Fibroblast of skin of abdomen (primary cell): ENCODE results near the gene PRICKLE4.
"Not testable (repeated sequence)": the region's sequence is repeated elsewhere in the genome, so short reads cannot be mapped to it uniquely, and the experiment has no call there.

Source experiments
- DNase-seq: peaks from one replicate; pipeline ENCODE4 v3.0.0-alpha.2; 2013

The PRICKLE4 gene

GRCh38 chr6:41744236-41744787 lies 36.3 kb upstream of the PRICKLE4 start:
- DNase-seq = no peak

GRCh38 chr6:41746107-41746506 lies 34.5 kb upstream of the PRICKLE4 start:
- no peak for DNase-seq

- DNase-seq = no peak
Observed at GRCh38 chr6:41747256-41748101, 33.1 kb upstream of the PRICKLE4 start, which contains the start of gene PGC. PGC (minus strand) TSS chr6:41747397; CDS start chr6:41747334, 63 bp downstream.

- no peak for DNase-seq
Observed at GRCh38 chr6:41748102-41748477, 32.5 kb upstream of the PRICKLE4 start.

GRCh38 chr6:41748542-41748941 lies 32.0 kb upstream of the PRICKLE4 start:
- DNase-seq = no peak

GRCh38 chr6:41750374-41750773 lies 30.2 kb upstream of the PRICKLE4 start:
- no peak for DNase-seq

GRCh38 chr6:41755895-41756294 lies 24.7 kb upstream of the PRICKLE4 start:
- DNase-seq = no peak

- no peak for DNase-seq
Observed at GRCh38 chr6:41756354-41756753, 24.2 kb upstream of the PRICKLE4 start.

GRCh38 chr6:41757271-41757670 lies 23.3 kb upstream of the PRICKLE4 start:
- no peak for DNase-seq

GRCh38 chr6:41757931-41758640 lies 22.5 kb upstream of the PRICKLE4 start:
- no peak for DNase-seq

- DNase-seq = no peak
Observed at GRCh38 chr6:41758641-41759035, 21.9 kb upstream of the PRICKLE4 start.

- no peak for DNase-seq
Observed at GRCh38 chr6:41759106-41759904, 21.3 kb upstream of the PRICKLE4 start.

- DNase-seq = no peak
Observed at GRCh38 chr6:41759905-41760579, 20.5 kb upstream of the PRICKLE4 start.

GRCh38 chr6:41763470-41763869 lies 17.1 kb upstream of the PRICKLE4 start:
- DNase-seq = no peak

GRCh38 chr6:41766043-41766664 lies 14.4 kb upstream of the PRICKLE4 start:
- not testable (repeated sequence) for DNase-seq

GRCh38 chr6:41767112-41767833 lies 13.3 kb upstream of the PRICKLE4 start:
- DNase-seq = peak; percentile 59

- no peak for DNase-seq
Observed at GRCh38 chr6:41768545-41769308, 11.9 kb upstream of the PRICKLE4 start.

- DNase-seq = no peak
Observed at GRCh38 chr6:41769376-41769775, 11.2 kb upstream of the PRICKLE4 start.

GRCh38 chr6:41770381-41771057 lies 10.1 kb upstream of the PRICKLE4 start:
- no peak for DNase-seq
